BE2C (cell line): Measurements from ENCODE around the gene EPN3.

Source experiments
- DNase-seq: peaks from one replicate; pipeline ENCODE4 v3.0.0-alpha.2; 2020
- H3K27me3 ChIP-seq: fragments of 250-450 bp; sonication (Bioruptor Pico); 2 replicates; pipeline ENCODE4 v1.5.1; 2020; ENCODE audit warnings: mild to moderate bottlenecking
- H3K36me3 ChIP-seq: fragments of 250-450 bp; sonication (Bioruptor Pico); 2 replicates; pipeline ENCODE4 v1.5.1; 2020; ENCODE audit warnings: mild to moderate bottlenecking
- H3K4me1 ChIP-seq: fragments of 250-450 bp; sonication (Bioruptor Pico); 2 replicates; pipeline ENCODE4 v1.5.1; 2020
- H3K4me3 ChIP-seq: 2 replicates; pipeline ENCODE4 v1.5.1; 2011; ENCODE audit warnings: low read depth, low read length
- H3K9me3 ChIP-seq: fragments of 250-450 bp; sonication (Bioruptor Pico); 2 replicates; pipeline ENCODE4 v1.5.1; 2020
- CTCF ChIP-seq: IDR thresholded peaks from 2 replicates; pipeline ENCODE4 v1.5.1; 2012; ENCODE audit warnings: mild to moderate bottlenecking, low read depth, low read length

The EPN3 gene

GRCh38 chr17:50527949-50528474 is 4.5 kb upstream of the EPN3 start:
- TF ChIP-seq CTCF: no peak
- no peaks in the 10 kb centered on the region for H3K9me3 ChIP-seq
- no peak overlapping the region for H3K4me3 ChIP-seq
- no peak for DNase-seq
- H3K4me1 ChIP-seq: peaks cover 10% of the 10 kb centered on the region
- H3K27me3 ChIP-seq: peaks cover 6% of the 10 kb centered on the region
- no peaks in the 10 kb centered on the region for H3K36me3 ChIP-seq

- Histone ChIP-seq H3K36me3 (no peaks in the 10 kb centered on the region), H3K9me3 (no peaks in the 10 kb centered on the region), H3K4me3 (no peak overlapping the region), H3K4me1 (peaks cover 21% of the 10 kb centered on the region), H3K27me3 (peaks cover 6% of the 10 kb centered on the region)
- no peak for TF ChIP-seq CTCF
- DNase-seq: no peak
Measured at GRCh38 chr17:50529849-50530248, 2.7 kb upstream of the EPN3 start.

GRCh38 chr17:50531428-50532025 is 1.0 kb upstream of the EPN3 start:
- Histone ChIP-seq H3K36me3 (no peaks in the 10 kb centered on the region), H3K4me3 (no peak overlapping the region), H3K27me3 (peaks cover 6% of the 10 kb centered on the region), H3K9me3 (no peaks in the 10 kb centered on the region), H3K4me1 (peaks cover 21% of the 10 kb centered on the region)
- no peak for DNase-seq
- TF ChIP-seq CTCF: no peak

- DNase-seq: no peak
- Histone ChIP-seq H3K4me1 (peaks cover 21% of the 10 kb centered on the region), H3K4me3 (peak overlapping the region; percentile 28), H3K36me3 (no peaks in the 10 kb centered on the region), H3K27me3 (peaks cover 6% of the 10 kb centered on the region), H3K9me3 (no peaks in the 10 kb centered on the region)
- TF ChIP-seq CTCF: no peak
Measured at GRCh38 chr17:50533185-50533584, 650 bp downstream of the EPN3 start.

GRCh38 chr17:50533720-50534148 is 1.2 kb downstream of the EPN3 start:
- Histone ChIP-seq H3K36me3 (no peaks in the 10 kb centered on the region), H3K9me3 (no peaks in the 10 kb centered on the region), H3K4me1 (peaks cover 21% of the 10 kb centered on the region), H3K27me3 (peaks cover 6% of the 10 kb centered on the region), H3K4me3 (peak overlapping the region; percentile 28)
- DNase-seq: peak; percentile 49
- TF ChIP-seq CTCF: no peak

- H3K27me3 ChIP-seq: peaks cover 6% of the 10 kb centered on the region
- H3K36me3 ChIP-seq: no peaks in the 10 kb centered on the region
- peaks cover 21% of the 10 kb centered on the region for H3K4me1 ChIP-seq
- DNase-seq: no peak
- no peak overlapping the region; the same call in 1 of the 2 replicates for H3K4me3 ChIP-seq
- no peak for TF ChIP-seq CTCF
- no peaks in the 10 kb centered on the region for H3K9me3 ChIP-seq
Measured at GRCh38 chr17:50534222-50534978, 1.9 kb downstream of the EPN3 start.
